HG02938 (cell line): Measurements from ENCODE around the gene FSTL4.
"Not testable (repeated sequence)": the region's sequence is repeated elsewhere in the genome, so short reads cannot be mapped to it uniquely, and the experiment has no call there.

Source experiments
- ATAC-seq: cut with Tn5 transposase; IDR thresholded peaks from one replicate; pipeline ENCODE4 v1.9.1; 2021; ENCODE audit warnings: mild to moderate bottlenecking, moderate library complexity; ENCODE audit not compliant: unreplicated experiment

Gene FSTL4

DNA sequence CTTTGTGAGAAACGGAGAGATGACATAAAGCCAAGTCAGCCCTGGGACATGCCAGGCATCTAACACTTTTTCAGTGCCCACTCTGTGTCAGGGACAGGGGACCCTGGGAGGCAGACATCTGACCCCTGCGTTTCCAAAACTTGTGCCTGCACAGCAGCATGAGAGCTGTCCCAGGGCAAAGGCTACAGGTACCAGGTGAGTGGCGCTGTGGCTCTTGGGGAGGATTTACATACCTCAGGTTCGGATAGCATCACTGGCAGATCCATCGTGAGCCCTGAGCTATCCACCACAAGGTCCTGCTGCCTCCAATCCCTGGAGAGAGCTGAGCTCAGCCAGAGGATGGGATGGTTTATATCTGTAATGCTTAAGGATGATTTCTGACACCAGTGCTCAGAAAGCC is 52.4 kb downstream of the FSTL4 start:
- ATAC-seq = no peak

DNA sequence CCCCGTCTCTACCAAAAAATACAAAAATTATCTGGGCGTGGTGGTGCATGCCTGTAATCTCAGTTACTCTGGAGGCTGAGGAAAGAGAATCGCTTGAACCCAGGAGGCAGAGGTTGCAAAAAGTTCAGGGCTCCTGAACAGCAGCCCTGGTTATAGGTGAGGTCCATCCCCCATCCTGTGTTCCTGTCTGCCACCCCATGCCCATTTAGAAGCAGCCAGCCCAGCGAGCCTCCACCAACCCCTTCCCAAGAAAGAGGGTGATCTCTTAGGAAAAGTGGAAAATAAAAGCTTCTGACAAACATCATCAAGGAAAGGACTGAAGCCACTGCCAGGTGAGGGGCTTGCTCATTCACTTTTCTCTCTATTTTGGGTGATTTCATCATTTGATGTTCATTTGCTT is 55.8 kb downstream of the FSTL4 start:
- no peak for ATAC-seq

DNA sequence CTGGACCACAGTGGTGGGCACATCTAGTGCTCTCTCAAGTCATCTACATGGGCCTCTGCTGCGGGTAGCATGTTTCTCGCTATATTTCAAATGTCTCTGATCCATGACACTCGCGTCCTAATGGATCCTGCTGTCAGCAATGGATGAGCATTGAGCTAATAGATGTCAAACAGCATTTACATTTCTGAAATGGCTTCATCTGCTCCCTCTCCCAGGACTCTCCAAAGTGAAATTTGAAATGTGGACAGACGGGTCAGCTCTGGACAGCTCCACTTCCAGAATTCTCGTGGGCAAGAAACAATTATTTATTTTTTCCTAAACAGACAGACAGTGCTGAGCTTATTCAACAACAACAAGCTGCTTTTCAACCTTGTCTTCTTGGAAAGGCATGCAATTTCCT is 58.1 kb downstream of the FSTL4 start:
- no peak for ATAC-seq

DNA sequence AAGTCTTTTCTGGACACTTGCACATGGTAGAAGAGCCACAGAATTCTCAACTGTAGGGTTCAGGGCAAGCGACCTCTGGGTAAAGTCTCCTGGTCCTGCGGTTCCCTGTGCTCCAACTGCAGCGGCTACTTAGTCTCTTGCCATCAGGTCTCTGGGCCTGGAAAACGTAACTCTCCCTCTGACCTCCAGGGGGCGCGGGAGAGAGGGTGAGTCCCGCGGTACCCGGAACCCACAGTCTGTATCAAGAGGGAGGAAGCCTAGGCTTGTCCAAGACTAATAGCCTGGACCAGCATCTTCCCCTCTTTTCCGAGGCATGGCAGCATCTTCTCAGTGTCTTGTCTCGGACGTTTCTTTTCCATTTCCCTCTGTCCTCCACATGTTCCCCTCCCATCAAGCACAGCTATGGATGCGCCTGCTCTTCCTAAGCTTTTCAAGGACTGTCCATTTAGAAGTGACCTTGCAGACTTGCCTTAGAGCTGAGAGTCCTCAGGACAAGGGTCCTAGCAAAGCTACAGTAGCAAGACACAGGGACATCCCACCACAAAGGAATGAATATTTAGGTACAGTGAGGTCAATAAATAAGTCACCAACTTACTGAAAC is 59.3 kb downstream of the FSTL4 start:
- no peak for ATAC-seq

DNA sequence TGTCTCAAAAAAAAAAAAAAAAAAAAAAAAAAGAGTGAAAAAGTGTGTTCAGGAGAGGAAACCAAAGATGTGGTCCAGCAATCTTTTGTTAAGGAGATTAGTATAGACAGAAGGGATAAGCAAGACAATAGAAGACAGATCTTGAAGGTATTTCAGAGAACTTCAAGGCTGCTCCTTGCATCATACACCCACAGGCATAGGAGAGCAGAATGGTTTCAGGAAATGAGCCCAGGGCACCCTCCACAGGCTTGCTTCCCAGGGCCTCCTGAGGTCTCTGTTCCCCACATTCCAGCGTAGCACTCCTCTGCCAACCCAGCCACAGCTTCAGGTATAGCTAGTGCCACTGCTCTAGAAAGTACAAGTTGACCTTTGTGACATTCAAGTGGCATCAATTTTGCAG is 65.8 kb downstream of the FSTL4 start:
- ATAC-seq = no peak

DNA sequence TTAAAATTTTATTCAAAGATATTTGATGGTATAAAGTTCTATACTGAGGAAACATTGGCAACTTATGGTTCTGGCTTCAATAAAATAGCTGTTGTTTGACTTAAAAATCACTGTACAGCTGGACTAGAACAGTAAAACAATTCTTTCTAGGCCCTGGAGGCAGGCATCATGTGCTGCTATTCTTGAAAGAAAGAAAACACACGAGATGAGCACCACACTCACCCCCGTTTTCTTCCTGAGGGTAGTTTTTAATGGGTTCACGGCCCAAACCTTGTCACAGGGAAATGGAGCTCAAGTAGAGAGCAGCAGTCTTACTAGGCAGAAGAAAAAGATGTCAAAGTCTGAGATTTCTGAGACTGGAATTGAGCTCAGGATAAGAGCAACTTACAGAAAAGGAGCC is 68.0 kb downstream of the FSTL4 start:
- no peak for ATAC-seq

DNA sequence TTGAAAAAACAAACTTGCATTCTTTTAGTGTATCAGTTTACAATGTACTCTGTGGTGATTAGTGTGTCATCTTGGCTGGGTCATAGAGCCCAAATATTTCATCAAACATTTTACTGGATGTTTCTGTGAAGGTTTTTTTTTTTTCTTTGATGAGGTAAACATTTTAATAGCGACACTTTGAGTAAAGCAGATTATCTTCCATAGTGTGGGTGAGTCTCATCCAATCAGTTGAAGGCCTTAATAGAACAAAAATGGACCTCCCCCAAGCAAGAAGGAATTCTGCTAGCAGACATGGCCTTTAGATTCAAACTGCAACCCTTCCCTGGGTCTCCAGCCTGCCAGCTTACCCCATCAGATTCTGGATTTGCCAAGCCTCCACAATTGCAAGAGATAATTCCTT is 72.5 kb downstream of the FSTL4 start:
- ATAC-seq = no peak

DNA sequence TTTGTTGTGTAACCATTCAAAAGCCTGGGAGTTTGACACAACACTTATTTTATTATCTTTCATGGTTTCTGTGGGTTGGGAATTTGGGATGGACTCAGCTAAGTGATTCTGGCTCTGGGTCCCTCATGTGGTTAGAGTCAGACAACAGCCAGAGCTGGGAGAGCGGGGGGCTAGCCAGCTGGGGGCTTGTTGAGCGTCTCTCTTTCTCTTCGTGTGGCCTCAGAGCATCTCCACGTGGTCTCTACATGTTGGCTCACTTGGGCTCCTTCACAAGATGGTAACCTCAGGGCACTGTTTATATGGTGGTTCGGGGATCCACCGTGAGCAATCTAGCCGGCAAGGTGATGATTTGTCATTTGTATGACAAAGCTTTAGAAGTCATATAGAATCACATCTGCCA is 73.6 kb downstream of the FSTL4 start:
- ATAC-seq = no peak

DNA sequence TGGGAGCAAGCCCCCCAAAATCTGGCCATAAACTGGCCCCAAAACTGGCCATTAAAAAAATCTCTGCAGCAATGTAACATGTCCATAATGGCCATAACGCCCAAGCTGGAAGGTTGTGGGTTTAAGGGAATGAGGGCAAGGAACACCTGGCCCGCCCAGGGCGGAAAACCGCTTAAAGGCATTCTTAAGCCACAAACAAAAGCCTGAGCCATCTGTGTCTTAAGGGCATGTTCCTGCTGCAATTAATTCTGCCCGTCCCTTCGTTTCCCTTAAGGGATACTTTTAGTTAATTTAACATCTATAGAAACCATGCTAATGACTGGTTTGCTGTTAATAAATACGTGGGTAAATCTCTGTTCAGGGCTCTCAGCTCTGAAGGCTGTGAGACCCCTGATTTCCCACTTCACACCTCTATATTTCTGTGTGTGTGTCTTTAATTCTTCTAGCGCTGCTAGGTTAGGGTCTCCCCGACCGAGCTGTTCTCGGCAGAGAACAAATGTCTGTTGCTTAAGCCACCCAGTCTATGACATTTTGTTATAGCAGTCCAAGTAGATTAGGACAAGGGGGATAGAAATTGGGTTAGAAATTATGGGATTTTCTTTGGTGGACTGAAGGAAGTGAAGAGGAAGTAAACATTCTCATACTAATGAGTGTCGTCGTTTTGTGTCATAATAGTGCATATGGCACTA is 77.0 kb downstream of the FSTL4 start:
- not testable (repeated sequence) for ATAC-seq

DNA sequence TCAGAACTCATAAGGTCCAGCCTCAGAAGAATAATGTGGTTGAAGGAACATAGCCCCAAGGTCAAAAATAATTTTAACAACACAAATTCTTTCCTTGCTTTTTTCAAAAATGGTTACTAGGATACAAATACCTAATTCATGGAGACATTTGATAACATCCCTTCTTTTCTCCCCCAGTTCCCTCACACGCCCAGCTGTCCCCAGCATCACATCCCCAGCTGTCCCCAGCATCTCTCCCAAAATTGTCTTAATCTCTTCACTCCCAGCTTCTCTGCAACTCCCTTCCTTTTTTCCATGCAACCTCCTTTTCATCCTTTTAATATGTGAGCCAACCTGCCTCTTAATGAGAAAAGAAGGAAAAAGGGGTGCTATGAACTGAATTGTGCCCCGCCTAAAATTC is 77.8 kb downstream of the FSTL4 start:
- ATAC-seq = no peak

DNA sequence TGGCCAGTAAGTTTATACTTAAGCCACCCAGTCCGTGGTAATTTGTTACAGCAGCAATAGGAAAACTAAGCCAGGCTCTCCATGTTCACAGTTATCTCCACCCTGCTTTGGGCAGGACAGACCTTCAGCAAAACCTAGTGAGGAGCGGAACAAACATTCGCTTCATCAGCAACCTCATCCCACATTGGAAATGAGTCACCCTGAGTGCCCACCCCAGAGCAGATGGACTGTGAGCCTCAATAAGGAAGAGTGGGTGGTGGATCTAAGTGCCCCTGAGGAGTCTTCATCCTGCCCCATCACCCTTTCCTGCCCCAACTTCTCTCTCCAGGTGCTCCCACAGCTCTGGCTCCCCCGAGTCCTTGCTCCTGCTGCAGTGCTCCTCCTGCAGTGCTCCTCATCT is 78.8 kb downstream of the FSTL4 start:
- no peak for ATAC-seq

DNA sequence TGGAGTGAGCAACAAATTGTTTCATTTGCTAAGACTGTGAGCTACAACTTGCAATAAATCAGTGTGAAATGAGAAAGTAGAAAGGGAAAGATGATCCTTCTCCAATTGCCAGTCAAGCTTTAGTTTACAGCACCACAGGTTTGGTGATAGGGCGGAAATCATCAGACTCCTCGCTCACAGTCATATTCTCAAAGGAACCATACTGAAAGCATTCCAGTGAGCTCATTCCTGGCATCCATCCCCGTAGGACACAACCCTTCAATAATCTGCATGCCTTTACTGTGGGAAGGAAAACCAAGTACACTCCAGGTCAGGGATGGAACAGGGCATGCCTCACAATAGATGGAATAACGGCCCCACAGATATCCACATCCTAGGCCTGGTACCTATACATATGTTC is 80.7 kb downstream of the FSTL4 start:
- no peak for ATAC-seq

DNA sequence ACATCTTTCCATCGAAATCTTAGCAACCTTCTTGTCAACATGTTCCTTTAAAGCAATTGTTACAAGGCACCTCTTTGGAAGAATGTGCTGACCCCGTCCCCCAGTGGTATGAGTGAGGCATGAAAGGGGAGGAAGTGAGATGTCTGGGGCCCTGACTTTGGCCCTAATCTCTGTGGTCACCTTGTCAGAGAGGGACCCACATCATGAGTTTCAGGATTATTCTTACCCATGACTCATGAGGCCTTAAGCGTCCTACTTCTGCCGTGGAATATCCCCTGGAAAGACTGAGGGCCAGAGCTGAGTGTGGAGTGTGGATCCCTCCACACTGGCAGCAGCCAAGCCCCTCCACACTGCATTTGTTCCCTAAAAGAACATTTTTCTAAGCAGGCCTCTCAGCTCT is 81.2 kb downstream of the FSTL4 start:
- ATAC-seq = peak; percentile 59

DNA sequence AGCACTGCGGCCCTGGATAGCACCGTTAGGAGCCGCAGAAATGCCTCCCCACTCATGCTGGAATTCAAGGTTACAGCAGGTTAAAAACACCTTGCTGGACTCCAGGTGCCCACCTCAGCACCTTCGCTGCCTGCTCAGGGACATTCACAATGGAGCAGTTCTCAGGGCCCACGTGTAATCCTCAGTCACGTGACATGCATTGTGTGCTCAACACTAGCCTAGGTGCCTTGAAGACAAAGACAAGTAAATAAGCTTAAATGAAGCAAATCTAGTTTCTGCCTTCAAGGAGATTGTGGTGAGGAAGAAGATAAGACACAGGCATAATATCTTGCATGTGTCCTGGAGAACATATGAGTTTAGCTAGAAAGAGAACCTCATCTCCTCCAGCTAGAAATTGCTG is 82.1 kb downstream of the FSTL4 start:
- ATAC-seq = no peak

DNA sequence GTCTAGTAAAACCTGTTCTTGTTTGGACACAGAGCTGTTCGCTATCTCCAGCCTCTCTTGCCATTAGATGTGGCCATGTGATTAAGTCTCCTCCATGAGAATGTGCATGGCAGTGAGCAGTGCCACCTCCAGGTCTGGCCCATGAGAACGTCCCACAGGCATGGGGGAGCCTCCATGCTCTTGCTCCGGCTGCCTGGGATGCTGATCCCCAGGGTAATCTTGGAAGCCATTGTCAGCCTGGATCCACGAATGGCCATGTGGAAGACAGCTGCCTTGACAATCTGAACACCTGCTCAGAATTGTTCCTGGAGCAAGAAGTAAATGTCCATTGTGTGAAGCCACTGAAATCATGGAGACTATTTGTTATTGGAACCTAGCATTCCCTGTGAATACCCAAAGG is 83.5 kb downstream of the FSTL4 start:
- ATAC-seq = no peak

DNA sequence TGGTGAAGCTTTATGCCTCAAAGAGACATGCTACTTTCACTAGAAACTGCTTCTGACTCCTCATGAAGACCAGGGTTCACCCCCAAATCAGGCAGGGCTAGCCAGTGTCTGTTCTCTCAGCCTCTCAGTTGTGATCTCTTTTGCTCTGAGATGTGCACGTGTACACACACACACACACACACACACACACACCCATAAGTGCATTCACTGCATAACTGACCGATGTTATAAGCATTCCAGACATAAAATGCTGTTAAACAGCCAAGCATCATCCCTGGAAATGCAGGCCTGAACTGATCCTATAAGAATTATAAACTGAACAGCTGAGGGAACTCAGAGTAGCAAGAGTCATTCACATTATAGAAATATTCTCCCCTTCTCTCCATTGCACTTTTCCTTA is 85.0 kb downstream of the FSTL4 start:
- no peak for ATAC-seq

DNA sequence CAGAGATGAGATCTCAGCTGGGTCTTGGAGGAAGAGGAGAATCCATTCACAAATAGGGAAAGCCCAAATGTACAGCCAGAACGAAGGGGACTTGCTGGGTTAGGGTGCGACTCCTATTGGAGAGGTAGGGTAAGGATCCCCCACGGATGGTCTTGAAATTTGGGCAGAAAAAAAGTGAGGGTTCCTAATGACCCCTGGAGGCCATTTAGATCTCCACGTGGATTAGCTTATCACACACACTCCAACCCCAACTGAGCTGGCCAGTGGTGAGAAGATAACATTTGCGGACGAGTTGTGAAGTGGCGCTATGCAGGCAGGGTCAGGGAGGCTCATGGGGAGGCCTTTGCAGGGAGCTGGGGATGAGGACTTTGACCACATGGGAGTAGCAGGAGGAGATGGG is 86.0 kb downstream of the FSTL4 start:
- ATAC-seq = no peak

DNA sequence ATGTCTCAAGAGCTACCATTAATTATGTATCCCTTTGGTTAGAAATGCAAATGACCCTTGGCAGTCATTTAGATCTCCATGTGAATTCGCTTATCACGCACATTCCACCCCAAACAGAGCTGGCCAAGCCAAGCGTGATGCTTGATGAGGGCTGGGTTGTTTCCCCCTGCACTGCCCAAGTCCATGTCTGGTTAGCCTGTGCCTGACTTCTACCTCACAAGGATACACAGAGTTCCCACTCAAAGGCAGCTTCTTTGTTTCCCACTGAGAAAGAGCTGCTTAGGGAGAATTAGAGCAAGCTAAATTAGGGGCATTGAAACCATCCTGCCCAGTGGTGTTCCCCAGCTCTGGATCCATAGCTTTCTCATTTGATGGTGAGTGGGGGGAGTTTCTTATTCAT is 87.2 kb downstream of the FSTL4 start:
- no peak for ATAC-seq

DNA sequence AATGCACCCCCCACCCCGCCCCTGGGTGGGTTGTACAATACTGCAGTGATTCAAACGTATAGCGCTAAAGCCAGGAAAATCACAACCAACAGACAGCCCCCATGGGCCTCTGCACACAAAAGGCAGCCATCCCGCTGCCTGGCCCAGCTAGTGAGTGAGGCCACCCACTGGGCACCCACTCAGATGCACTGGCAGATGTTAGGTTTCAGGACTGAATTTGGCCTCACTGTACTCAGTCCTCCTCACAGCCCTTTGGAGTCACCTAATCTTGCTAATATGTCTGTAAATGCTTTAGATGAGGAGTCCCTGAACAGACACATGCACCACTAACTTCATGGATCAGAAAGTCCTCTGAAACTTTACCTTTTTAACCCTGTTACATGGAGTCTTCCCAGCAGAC is 87.7 kb downstream of the FSTL4 start:
- no peak for ATAC-seq

DNA sequence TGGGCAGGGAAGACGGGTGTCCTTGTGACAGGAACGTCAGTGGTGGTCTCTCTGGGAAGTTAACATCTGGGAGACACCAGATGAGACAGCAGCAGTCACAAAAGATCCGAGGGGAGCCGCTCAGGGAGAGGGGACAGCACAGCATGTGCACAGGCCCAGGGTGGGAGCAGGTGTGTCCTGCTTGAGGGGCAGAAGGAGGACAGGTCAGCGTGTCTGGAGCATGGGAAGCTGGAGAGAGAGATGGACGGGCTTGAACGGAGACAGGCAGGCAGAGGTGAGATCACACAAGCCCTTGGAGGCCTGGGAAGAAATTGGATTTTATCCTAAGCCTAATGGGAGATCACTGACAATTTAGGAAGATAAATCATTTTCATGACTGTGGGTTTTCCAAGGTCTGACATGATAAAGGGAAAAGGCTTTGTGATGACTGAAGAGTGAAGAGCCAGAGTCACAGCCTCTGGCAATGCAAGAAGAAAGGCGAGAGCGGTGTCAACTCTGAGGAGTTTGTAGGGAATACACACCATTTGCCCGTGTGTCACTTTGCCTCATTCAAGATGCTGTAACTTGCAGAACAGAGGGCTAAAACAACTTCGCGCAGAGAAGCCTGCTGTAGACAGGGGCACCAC is 88.3 kb downstream of the FSTL4 start:
- ATAC-seq = no peak

DNA sequence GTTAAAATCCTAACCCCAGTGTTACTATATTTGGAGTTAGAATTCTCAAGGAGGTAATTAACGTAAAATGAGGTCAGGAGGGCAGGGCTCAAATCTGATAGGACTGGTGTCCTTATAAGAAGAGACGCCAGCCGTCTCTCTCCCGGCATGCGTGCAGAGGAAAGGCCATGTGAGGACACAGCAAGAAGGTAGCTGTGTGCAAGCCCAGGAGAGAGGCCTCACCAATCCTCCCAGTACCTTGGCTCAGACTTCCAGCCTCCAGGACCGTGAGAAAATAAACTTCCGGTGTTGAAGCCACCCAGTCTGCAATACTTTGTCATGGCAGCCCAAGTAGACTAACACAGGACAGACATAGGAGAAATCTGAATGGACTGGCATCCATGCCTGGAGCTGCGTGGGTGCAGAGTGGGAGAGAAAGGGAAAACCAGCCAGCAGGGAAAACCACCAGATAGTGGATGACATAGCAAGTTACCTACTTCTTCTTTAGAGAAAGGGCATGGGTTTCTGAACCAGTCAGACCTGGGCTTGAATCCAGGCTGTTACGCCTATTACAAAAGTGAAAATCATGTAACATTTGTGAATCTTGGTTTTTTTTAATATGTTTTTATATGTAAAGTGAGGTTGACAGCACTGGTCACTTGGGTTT is 89.2 kb downstream of the FSTL4 start:
- ATAC-seq = no peak

DNA sequence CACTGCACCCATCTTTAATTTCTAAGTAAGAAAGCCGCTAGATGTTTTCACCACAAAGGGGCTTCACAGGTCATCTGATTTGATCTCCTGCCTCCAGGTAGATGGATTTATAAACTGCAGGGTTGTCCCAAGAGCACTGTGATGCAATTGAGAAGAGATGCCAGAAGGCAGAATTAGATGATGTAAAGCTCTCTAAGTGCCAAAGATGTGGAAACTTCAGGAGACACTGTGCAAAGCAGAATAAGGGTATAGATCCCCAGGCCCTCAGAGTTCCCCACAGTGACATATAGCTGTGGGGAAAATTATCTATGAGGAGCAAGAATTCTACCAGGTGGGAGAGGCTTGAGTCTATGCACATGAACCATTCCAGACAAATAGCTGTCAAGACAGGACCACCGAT is 90.5 kb downstream of the FSTL4 start:
- ATAC-seq = no peak
